GM23338 (cell line): ENCODE measurements around the gene CDC45. TPM values are rescaled to one million over a fixed set of nuclear protein-coding genes. Genes with fewer than 3 reads are reported as not detected.
"Not testable (repeated sequence)": the region's sequence is repeated elsewhere in the genome, so short reads cannot be mapped to it uniquely, and the experiment has no call there.

Source experiments
- ATAC-seq: fragments of 200-7000 bp; cut with Tn5 transposase; 3 replicates; pipeline ENCODE4 v1.9.1; 2020
- DNase-seq: peaks from one replicate; pipeline ENCODE4 v3.0.0-alpha.2; 2015; ENCODE audit warnings: low spot score
- H2AFZ ChIP-seq: fragments of 200-600 bp; sonication (generic); 2 replicates; pipeline ENCODE4 v1.8.0; 2016; ENCODE audit warnings: antibody characterized with exemption, mild to moderate bottlenecking, moderate library complexity
- H3F3A ChIP-seq: fragments of 200-600 bp; sonication (generic); replicated peaks from 2 replicates; pipeline ENCODE4 v1.8.0; 2017; ENCODE audit warnings: antibody characterized with exemption, mixed run types, low read depth
- H3K27ac ChIP-seq: fragments of 200-600 bp; sonication (generic); 2 replicates; pipeline ENCODE4 v1.6.1; 2016; ENCODE audit warnings: low read depth
- H3K27me3 ChIP-seq: fragments of 200-600 bp; sonication (generic); 2 replicates; pipeline ENCODE4 v1.8.0; 2016; ENCODE audit warnings: mild to moderate bottlenecking, mixed run types, moderate library complexity; ENCODE audit not compliant: insufficient read depth
- H3K36me3 ChIP-seq: fragments of 200-600 bp; sonication (generic); 2 replicates; pipeline ENCODE4 v1.8.0; 2016; ENCODE audit warnings: mild to moderate bottlenecking; ENCODE audit not compliant: insufficient read depth
- H3K4me1 ChIP-seq: fragments of 200-600 bp; sonication (generic); 2 replicates; pipeline ENCODE4 v1.8.0; 2016; ENCODE audit warnings: mild to moderate bottlenecking, moderate library complexity; ENCODE audit not compliant: insufficient read depth
- H3K4me2 ChIP-seq: fragments of 200-600 bp; sonication (generic); 2 replicates; pipeline ENCODE4 v1.7.1; 2017; ENCODE audit warnings: mixed run types
- H3K4me3 ChIP-seq: fragments of 200-600 bp; sonication (generic); 2 replicates; pipeline ENCODE4 v1.6.1; 2016; ENCODE audit warnings: mixed run types
- H3K79me2 ChIP-seq: fragments of 200-600 bp; sonication (generic); replicated peaks from 2 replicates; pipeline ENCODE4 v1.8.0; 2017; ENCODE audit warnings: mild to moderate bottlenecking; ENCODE audit not compliant: insufficient read depth
- H3K9me2 ChIP-seq: fragments of 200-600 bp; sonication (generic); 2 replicates; pipeline ENCODE4 v1.8.0; 2017; ENCODE audit not compliant: insufficient read depth
- H4K20me1 ChIP-seq: fragments of 200-600 bp; sonication (generic); replicated peaks from 2 replicates; pipeline ENCODE4 v1.8.0; 2017; ENCODE audit warnings: mild to moderate bottlenecking; ENCODE audit not compliant: insufficient read depth
- H3K27ac Mint-ChIP-seq: 2 replicates; pipeline ENCODE4 v1.8.0; 2020; ENCODE audit warnings: inconsistent platforms, mild to moderate bottlenecking, moderate library complexity, mixed read lengths
- H3K27me3 Mint-ChIP-seq: 3 replicates; pipeline ENCODE4 v1.8.0; 2022; ENCODE audit warnings: low read depth, mild to moderate bottlenecking, moderate library complexity, mixed read lengths, inconsistent platforms; ENCODE audit not compliant: insufficient read depth, poor library complexity
- H3K36me3 Mint-ChIP-seq: 3 replicates; pipeline ENCODE4 v1.8.0; 2021; ENCODE audit warnings: low read depth, mild to moderate bottlenecking, inconsistent platforms, moderate library complexity, mixed read lengths
- H3K4me1 Mint-ChIP-seq: 3 replicates; pipeline ENCODE4 v1.8.0; 2020; ENCODE audit warnings: mild to moderate bottlenecking, inconsistent platforms, mixed read lengths
- H3K4me3 Mint-ChIP-seq: 3 replicates; pipeline ENCODE4 v1.8.0; 2021; ENCODE audit warnings: moderate library complexity, mild to moderate bottlenecking, inconsistent platforms, mixed read lengths
- H3K9me3 Mint-ChIP-seq: 3 replicates; pipeline ENCODE4 v1.8.0; 2020; ENCODE audit warnings: moderate library complexity, mild to moderate bottlenecking, inconsistent platforms, mixed read lengths
- CREB1 ChIP-seq: fragments of 250-450 bp; sonication (Bioruptor Pico); IDR thresholded peaks from 2 replicates; pipeline ENCODE4 v1.5.0; 2020; ENCODE audit warnings: low read depth, mild to moderate bottlenecking, moderate library complexity
- CTCF ChIP-seq, 2 experiments: fragments of 200-600 bp in 1 of 2; sonication (generic) in 1 of 2; conservative IDR thresholded peaks; 2 replicates each; pipeline versions ENCODE4 v1.5.1 to v1.6.1; 2016 to 2017; ENCODE audit warnings: antibody characterized with exemption in 2 of 2, low read depth in 2 of 2, mild to moderate bottlenecking in 2 of 2, moderate library complexity in 1 of 2
- EZH2 ChIP-seq: fragments of 200-600 bp; sonication (generic); IDR thresholded peaks from one replicate; pipeline ENCODE4 v1.8.0; 2017; ENCODE audit warnings: antibody characterized with exemption, mild to moderate bottlenecking, low read depth; ENCODE audit not compliant: unreplicated experiment
- EZH2phosphoT487 ChIP-seq: fragments of 200-600 bp; sonication (generic); IDR thresholded peaks from one replicate; pipeline ENCODE4 v1.8.1; 2018; ENCODE audit warnings: antibody characterized with exemption; ENCODE audit not compliant: unreplicated experiment
- JUNB ChIP-seq: IDR thresholded peaks from one replicate; pipeline ENCODE4 v1.6.1; 2016; ENCODE audit warnings: antibody characterized with exemption; ENCODE audit not compliant: unreplicated experiment
- NANOG ChIP-seq: IDR thresholded peaks from 2 replicates; pipeline ENCODE4 v1.6.1; 2016; ENCODE audit warnings: antibody characterized with exemption, borderline replicate concordance
- POLR2AphosphoS5 ChIP-seq: IDR thresholded peaks from 2 replicates; pipeline ENCODE4 v1.6.1; 2016; ENCODE audit warnings: antibody characterized with exemption, low read depth
- STAT1 ChIP-seq: IDR thresholded peaks from one replicate; pipeline ENCODE4 v1.6.1; 2016; ENCODE audit warnings: antibody characterized with exemption; ENCODE audit not compliant: unreplicated experiment
- ZNF114 ChIP-seq: fragments of 250-450 bp; sonication (Bioruptor Pico); IDR thresholded peaks from 2 replicates; pipeline ENCODE4 v1.5.0; 2020; ENCODE audit warnings: mild to moderate bottlenecking, moderate library complexity
- ZNF331 ChIP-seq: fragments of 250-450 bp; sonication (Bioruptor Pico); IDR thresholded peaks from 2 replicates; pipeline ENCODE4 v1.5.0; 2020; ENCODE audit warnings: low read depth, mild to moderate bottlenecking, moderate library complexity
- polyA plus RNA-seq: library from polyadenylated mRNA; unstranded; fragments of >200 nt; fragmentation: Nextera tagmentation; extraction: Ambion mirVana; gene quantifications from 2 replicates; pipeline ENCODE4 v1.2.1, GENCODE V29; 2016
- total RNA-seq: library from RNA; depleted of rRNA; stranded (reverse); fragments of >200 nt; shearing (Covaris generic); gene quantifications from 2 replicates; pipeline ENCODE4 v1.2.3, GENCODE V29; 2014
- TF ChIP-seq, protein P1 (sequence below): IDR thresholded peaks from one replicate; pipeline ENCODE4 v1.6.1; 2018; ENCODE audit warnings: antibody characterized with exemption; ENCODE audit not compliant: unreplicated experiment
- TF ChIP-seq, protein P2 (sequence below): IDR thresholded peaks from 2 replicates; pipeline ENCODE4 v1.6.1; 2016; ENCODE audit warnings: antibody characterized with exemption

The CDC45 gene
- total and polyA plus RNA-seq, 2 experiments from 2014 or later: 29.0 to 30.3 TPM

DNA sequence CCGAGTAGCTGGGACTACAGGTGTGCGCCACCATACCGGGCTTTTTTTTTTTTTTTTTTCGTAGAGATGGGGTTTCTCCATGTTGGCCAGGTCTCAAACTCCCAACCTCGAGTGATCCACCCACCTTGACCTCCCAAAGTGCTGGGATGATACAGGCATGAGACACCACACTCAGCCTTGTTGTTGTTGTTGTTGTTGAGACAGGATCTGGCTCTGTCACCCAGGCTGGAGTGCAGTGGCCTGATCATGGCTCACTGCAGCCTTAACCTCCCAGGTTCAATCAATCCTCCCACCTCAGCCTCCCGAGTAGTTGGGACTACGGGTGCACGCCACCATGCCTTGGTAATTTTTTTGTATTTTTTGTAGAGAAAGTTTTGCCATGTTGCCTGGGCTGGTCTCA, 67.9 kb downstream of the CDC45 start (continued):
- TF ChIP-seq, protein P1, sequence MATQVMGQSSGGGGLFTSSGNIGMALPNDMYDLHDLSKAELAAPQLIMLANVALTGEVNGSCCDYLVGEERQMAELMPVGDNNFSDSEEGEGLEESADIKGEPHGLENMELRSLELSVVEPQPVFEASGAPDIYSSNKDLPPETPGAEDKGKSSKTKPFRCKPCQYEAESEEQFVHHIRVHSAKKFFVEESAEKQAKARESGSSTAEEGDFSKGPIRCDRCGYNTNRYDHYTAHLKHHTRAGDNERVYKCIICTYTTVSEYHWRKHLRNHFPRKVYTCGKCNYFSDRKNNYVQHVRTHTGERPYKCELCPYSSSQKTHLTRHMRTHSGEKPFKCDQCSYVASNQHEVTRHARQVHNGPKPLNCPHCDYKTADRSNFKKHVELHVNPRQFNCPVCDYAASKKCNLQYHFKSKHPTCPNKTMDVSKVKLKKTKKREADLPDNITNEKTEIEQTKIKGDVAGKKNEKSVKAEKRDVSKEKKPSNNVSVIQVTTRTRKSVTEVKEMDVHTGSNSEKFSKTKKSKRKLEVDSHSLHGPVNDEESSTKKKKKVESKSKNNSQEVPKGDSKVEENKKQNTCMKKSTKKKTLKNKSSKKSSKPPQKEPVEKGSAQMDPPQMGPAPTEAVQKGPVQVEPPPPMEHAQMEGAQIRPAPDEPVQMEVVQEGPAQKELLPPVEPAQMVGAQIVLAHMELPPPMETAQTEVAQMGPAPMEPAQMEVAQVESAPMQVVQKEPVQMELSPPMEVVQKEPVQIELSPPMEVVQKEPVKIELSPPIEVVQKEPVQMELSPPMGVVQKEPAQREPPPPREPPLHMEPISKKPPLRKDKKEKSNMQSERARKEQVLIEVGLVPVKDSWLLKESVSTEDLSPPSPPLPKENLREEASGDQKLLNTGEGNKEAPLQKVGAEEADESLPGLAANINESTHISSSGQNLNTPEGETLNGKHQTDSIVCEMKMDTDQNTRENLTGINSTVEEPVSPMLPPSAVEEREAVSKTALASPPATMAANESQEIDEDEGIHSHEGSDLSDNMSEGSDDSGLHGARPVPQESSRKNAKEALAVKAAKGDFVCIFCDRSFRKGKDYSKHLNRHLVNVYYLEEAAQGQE: no peak
- TF ChIP-seq ZNF114 (CRISPR knock-in tag) (no peak), CREB1 (CRISPR knock-in tag) (no peak), STAT1 (no peak), POLR2AphosphoS5 (no peak), EZH2 (no peak), ZNF331 (CRISPR knock-in tag) (no peak), EZH2phosphoT487 (no peak)
- TF ChIP-seq, protein P2, sequence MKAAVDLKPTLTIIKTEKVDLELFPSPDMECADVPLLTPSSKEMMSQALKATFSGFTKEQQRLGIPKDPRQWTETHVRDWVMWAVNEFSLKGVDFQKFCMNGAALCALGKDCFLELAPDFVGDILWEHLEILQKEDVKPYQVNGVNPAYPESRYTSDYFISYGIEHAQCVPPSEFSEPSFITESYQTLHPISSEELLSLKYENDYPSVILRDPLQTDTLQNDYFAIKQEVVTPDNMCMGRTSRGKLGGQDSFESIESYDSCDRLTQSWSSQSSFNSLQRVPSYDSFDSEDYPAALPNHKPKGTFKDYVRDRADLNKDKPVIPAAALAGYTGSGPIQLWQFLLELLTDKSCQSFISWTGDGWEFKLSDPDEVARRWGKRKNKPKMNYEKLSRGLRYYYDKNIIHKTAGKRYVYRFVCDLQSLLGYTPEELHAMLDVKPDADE: no peak

DNA sequence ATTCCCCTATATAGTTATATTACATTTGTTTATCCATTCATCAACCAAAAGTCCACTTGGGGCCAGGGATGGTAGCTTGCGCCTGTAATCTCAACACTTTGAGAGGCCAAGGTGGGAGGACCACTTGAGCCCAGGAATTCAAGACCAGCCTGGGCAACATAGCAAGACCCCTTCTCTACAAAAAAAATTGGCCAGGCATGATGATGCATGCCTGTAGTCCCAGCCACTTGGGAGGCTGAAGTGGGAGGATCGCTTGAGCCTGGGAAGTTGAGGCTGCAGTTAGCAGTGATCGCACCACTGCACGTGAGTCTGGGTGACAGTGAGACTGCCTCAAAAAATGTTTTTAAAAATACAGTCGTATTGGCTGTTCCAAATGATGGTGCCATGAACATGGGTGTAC, 68.7 kb downstream of the CDC45 start:
- not testable (repeated sequence) for H3K36me3 Mint-ChIP-seq, H3K27ac Mint-ChIP-seq, H3K4me2 ChIP-seq, ATAC-seq, H3K9me3 Mint-ChIP-seq, H4K20me1 ChIP-seq, H3F3A ChIP-seq, H3K27ac ChIP-seq, H3K27me3 ChIP-seq, H3K4me3 ChIP-seq, H3K36me3 ChIP-seq, H2AFZ ChIP-seq, H3K27me3 Mint-ChIP-seq, H3K9me2 ChIP-seq, H3K79me2 ChIP-seq, H3K4me3 Mint-ChIP-seq, H3K4me1 ChIP-seq, H3K4me1 Mint-ChIP-seq, DNase-seq

GRCh38 chr22:19548964-19549363, 69.2 kb downstream of the CDC45 start:
- H3K4me3 Mint-ChIP-seq: no peak overlapping the region
- TF ChIP-seq NANOG: no peak
- no peak for TF ChIP-seq JUNB
- no peak for TF ChIP-seq CTCF (conservative IDR thresholded peaks at IDR 0.05; ENCODE audit: low read depth in 2 of 2)
- TF ChIP-seq ZNF114 (CRISPR knock-in tag): no peak
- TF ChIP-seq POLR2AphosphoS5: no peak
- TF ChIP-seq STAT1: no peak
- no peaks in the 10 kb centered on the region for H3K4me1 ChIP-seq
- no peak overlapping the region for H3K27ac ChIP-seq
- H3K9me2 ChIP-seq: no peaks in the 10 kb centered on the region
- no peak overlapping the region for H3K4me2 ChIP-seq
- no peaks in the 10 kb centered on the region for H3K36me3 Mint-ChIP-seq
- H3K4me3 ChIP-seq: no peak overlapping the region
- peaks cover 2% of the 10 kb centered on the region; the same call in 2 of the 3 replicates for H3K9me3 Mint-ChIP-seq
- ATAC-seq (no peak), DNase-seq (no peak)
- H3K27me3 Mint-ChIP-seq: peaks cover 9% of the 10 kb centered on the region
- no peaks in the 10 kb centered on the region for H3K36me3 ChIP-seq
- no peaks in the 10 kb centered on the region for H3F3A ChIP-seq
- H3K27me3 ChIP-seq: no peaks in the 10 kb centered on the region
- H3K79me2 ChIP-seq: no peaks in the 10 kb centered on the region
- no peak overlapping the region for H3K27ac Mint-ChIP-seq
- peaks cover 5% of the 10 kb centered on the region; the same call in 2 of the 3 replicates for H3K4me1 Mint-ChIP-seq
- no peaks in the 10 kb centered on the region for H4K20me1 ChIP-seq
- H2AFZ ChIP-seq: no peak overlapping the region
